ENCODE measurements around the gene EPO. TPM values are rescaled to one million over a fixed set of nuclear protein-coding genes. Genes with fewer than 3 reads are reported as not detected.

The EPO gene
- total and polyA plus RNA-seq, 10 donors: 0.06 to 0.42 (median 0.19) TPM; not detected in 6

GRCh38 chr7:100681491-100682227, 38.6 kb upstream of the EPO start:
- peak; percentile 77 for DNase-seq
- peaks cover 0 to 100% (median 99%) of the 10 kb centered on the region in 6 donors for H3K36me3 ChIP-seq
- 73 to 79% (median 77%) methylated on average over 14 to 29 of the region's 29 CpGs for WGBS, 5 donors

GRCh38 chr7:100682228-100682741, 38.0 kb upstream of the EPO start:
- Histone ChIP-seq H3K27me3 (replicated peaks in 1 of 7) (no peaks in the 10 kb centered on the region), H3K27ac (peak overlapping the region in 2 of 8 donors; percentile 30 to 99), H3K4me1 (peaks cover 0 to 47% (median 23%) of the 10 kb centered on the region in 6 donors), H3K9me3 (no peaks in the 10 kb centered on the region), H3K36me3 (peaks cover 0 to 100% (median 99%) of the 10 kb centered on the region in 6 donors), H3K4me3 (no peak overlapping the region)
- intact Hi-C loops (cut with DNase I; ENCODE audit: low total_unique reads): no loop called here
- 82 to 94% (median 86%) methylated on average over 11 to 25 of the region's 25 CpGs for WGBS, 5 donors
- peak; percentile 78 for DNase-seq
- TF ChIP-seq POLR2A (IDR thresholded peaks at IDR 0.05) (no peak), CTCF (IDR thresholded peaks at IDR 0.05 in 8 of 11, conservative IDR thresholded peaks at IDR 0.05 in 3 of 11) (no peak), POLR2AphosphoS5 (IDR thresholded peaks at IDR 0.05) (peak in 2 of 3 donors; percentile 21 to 74)

More at GRCh38 chr7:100681491-100682227, 38.6 kb upstream of the EPO start:
- Histone ChIP-seq H3K9me3 (no peaks in the 10 kb centered on the region), H3K27ac (peak overlapping the region in 3 of 8 donors; percentile 17 to 99 (median 30)), H3K4me3 (no peak overlapping the region), H3K27me3 (replicated peaks in 1 of 7) (no peaks in the 10 kb centered on the region), H3K4me1 (peaks cover 0 to 53% (median 27%) of the 10 kb centered on the region in 6 donors)
- TF ChIP-seq POLR2AphosphoS5 (IDR thresholded peaks at IDR 0.05) (peak; percentile 67 to 89 (median 70)), CTCF (IDR thresholded peaks at IDR 0.05 in 8 of 11, conservative IDR thresholded peaks at IDR 0.05 in 3 of 11) (no peak)
- intact Hi-C loops (cut with DNase I; ENCODE audit: low total_unique reads): no loop called here

GRCh38 chr7:100682991-100683658, 37.1 kb upstream of the EPO start:
- H3K27me3 ChIP-seq (replicated peaks in 1 of 7): no peaks in the 10 kb centered on the region
- intact Hi-C loops (cut with DNase I; ENCODE audit: low total_unique reads): no loop called here
- TF ChIP-seq POLR2AphosphoS5 (IDR thresholded peaks at IDR 0.05) (peak in 1 of 3 donors; percentile 47), CTCF (IDR thresholded peaks at IDR 0.05 in 8 of 11, conservative IDR thresholded peaks at IDR 0.05 in 3 of 11) (no peak)
- H3K27ac ChIP-seq: no peak overlapping the region
- peaks cover 0 to 100% (median 99%) of the 10 kb centered on the region in 6 donors for H3K36me3 ChIP-seq
- WGBS, 5 donors: 85 to 91% (median 90%) methylated on average over 17 to 28 of the region's 28 CpGs
- DNase-seq: peak; percentile 78
- no peaks in the 10 kb centered on the region for H3K9me3 ChIP-seq
- no peak overlapping the region for H3K4me3 ChIP-seq
- H3K4me1 ChIP-seq: peaks cover 0 to 40% (median 18%) of the 10 kb centered on the region in 6 donors
